ENCODE data around the gene CTSO.
A peak's percentile ranks its signal among the peaks of the same experiment; 100 is the strongest.
"Not testable (repeated sequence)": the region's sequence is repeated elsewhere in the genome, so short reads cannot be mapped to it uniquely, and the experiment has no call there.

The CTSO gene

GRCh38 chr4:155954118-155954685, 536 bp upstream of the CTSO start:
- no peak for DNase-seq

GRCh38 chr4:155952501-155952901, 1.2 kb downstream of the CTSO start:
- DNase-seq: no peak

- no peak for DNase-seq
Measured at GRCh38 chr4:155950461-155950860, 3.2 kb downstream of the CTSO start.

GRCh38 chr4:155948541-155948940, 5.1 kb downstream of the CTSO start:
- no peak for DNase-seq

DNA sequence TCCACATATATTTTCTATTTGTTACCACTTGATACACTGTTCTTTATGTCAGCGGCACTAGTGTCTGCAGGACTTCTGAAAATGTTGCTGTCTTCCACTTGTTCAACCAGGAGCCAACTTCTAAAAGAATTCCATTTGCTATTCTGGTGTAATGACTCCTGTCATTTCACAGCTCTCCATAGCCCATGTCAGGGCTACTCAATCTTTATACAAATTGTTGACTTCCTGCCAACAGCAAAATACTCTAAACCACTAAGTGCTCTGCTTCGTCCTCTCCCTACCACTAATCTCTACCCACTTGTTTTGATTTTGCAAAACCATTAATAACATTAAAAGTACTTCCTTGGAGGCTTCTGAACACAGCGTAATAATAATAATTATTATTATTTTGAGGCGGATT, 7.2 kb downstream of the CTSO start:
- peak; percentile 21 for DNase-seq

- DNase-seq: no peak
Measured at GRCh38 chr4:155944516-155944915, 9.2 kb downstream of the CTSO start.

- DNase-seq: no peak
Measured at GRCh38 chr4:155943605-155944291, 9.9 kb downstream of the CTSO start.

DNA sequence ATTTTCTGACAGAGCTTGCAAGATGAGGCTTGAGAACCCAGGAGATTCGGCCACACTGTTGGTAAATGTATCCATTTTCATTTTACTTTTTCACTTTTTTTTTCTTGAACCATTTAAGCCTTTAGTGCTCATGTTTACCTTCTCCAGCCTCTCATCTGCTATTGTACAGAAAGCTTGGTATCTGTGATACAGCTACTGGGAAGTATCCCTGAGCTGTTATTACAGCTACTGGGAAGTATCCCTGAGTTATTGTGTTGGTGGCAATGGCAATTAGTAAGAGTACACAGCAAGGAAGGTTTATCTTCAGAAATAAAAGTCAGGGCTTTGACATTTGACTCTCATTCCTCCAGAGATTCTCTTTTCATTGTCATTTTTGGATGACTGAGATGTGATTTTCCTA, 11.8 kb downstream of the CTSO start:
- DNase-seq: no peak

DNA sequence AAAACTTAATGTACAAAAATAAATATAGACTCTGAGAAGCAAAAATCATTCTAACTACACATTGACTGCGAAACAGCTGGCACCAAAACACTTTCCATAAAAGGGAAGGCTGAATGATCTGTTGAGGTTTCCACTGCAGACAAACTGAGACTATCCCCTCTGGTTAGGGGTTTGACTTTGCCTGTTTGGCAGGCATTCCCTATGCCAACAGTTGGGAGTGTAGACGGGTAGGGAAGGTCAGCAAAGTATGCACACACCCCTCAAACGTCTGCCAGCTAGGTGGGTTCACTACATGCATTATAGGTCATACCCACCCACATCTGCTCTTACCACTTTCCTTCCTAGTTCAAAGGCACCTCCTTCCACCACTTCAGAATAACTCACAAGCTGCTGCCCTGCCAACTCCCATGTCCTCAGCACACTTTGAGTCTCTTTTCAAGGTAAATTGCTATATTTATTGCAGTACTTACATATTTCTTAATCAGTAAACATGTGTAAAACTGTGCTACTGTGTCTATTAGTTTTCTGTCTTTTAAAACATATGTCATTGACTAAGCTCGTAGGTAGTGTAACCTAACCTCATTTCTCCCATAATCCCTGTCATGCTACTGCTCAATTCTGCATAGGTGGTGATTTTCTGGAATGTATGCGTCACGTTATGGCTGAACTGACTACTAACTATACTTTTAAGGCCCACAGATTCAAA, 12.4 kb downstream of the CTSO start:
- DNase-seq: no peak

GRCh38 chr4:155935389-155935986, 18.2 kb downstream of the CTSO start:
- no peak for DNase-seq

GRCh38 chr4:155934634-155935033, 19.0 kb downstream of the CTSO start:
- not testable (repeated sequence) for DNase-seq

DNA sequence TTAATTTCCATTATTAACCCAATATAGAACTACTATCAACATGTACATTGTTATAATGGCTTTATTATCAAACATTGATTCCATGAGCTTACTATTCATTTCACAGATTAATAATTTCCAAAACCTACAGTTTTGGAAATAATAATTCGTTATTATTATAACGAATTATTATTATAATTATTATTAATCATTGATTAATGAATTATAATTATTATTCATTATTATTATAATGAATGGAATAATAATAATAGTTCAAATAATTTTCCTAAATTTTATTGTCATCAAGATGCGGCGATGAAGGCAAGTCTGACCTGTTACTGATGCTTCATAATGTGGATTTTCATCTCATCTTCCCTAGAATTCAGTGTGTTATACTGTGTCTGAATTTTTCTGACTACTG, 22.0 kb downstream of the CTSO start:
- DNase-seq: no peak

GRCh38 chr4:155930330-155930729, 23.3 kb downstream of the CTSO start:
- DNase-seq: no peak

DNA sequence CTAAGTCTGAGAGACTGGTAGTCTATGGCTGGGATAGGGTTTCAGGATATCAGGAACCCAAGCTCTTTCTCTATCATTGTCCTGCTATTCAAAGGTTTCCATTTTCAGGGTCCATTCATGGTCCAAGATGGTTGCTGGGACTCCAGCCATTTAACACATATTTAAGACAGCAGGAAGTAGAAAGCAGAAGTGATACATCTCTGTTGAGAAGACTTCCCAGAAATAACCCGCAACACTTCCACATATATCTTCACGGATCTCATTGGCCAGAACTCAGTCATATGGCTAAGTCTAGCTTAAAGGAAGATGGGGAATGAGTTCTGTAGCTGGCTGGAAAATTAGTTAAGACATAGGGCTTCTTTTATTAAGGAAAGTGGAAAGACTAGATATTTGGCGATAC, 23.8 kb downstream of the CTSO start:
- no peak for DNase-seq

GRCh38 chr4:155924637-155925036, 29.0 kb downstream of the CTSO start:
- DNase-seq: no peak

DNA sequence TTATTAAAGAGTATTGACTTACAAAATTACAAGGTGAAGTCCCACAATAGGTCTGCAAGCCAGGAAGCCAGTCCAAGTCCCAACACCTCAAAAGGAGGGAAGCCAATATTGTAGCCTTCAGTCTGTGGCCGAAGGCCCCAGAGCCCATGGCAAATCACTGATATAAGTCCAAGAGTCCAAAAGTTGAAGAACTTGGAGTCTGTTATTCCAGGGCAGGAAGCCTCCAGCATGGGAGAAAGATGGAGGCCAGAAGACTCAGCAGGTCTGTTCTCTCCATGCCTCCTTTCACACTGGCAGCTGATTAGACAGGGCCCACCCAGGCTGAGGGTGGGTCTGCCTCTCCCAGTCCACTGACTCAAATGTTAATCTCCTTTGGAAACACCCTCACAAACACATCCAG, 32.1 kb downstream of the CTSO start:
- DNase-seq: no peak

DNA sequence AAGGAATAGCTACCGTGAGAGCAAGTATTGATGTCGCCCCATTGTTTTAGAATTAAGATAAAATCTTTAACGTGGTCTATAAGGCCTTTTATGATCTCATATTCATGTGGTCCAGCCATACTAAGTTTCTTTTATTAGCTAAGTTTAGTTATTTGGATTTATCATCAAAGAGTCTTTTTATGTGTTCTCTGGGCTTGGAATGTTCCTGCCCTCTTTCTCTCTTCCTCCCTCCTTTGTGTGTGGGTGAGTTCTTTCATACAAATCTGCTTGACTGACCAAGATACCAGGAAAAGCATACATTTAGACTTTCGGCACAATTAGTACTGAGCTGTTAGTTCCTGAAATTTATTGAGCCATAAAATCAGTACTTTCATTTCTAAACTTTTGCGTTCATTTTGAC, 38.9 kb downstream of the CTSO start:
- no peak for DNase-seq

DNA sequence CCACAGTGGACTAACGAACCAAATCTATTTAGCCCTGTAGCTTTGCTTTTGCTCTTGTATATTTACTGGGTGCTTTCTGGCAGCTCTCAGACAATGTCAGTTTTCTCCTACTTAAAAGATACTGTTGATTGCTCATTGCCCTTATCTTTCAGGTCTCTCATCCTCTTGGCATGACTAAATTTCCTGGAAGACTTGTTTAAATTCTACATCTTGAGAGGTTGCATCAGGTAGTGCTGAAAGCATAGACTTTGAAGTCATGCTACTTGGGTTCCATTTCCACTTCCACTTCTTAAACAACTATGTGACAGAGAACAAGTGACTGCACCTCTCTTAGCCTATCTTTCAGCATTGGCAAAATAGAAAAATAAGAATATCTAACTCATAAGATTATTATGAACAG, 41.8 kb downstream of the CTSO start:
- DNase-seq: no peak

DNA sequence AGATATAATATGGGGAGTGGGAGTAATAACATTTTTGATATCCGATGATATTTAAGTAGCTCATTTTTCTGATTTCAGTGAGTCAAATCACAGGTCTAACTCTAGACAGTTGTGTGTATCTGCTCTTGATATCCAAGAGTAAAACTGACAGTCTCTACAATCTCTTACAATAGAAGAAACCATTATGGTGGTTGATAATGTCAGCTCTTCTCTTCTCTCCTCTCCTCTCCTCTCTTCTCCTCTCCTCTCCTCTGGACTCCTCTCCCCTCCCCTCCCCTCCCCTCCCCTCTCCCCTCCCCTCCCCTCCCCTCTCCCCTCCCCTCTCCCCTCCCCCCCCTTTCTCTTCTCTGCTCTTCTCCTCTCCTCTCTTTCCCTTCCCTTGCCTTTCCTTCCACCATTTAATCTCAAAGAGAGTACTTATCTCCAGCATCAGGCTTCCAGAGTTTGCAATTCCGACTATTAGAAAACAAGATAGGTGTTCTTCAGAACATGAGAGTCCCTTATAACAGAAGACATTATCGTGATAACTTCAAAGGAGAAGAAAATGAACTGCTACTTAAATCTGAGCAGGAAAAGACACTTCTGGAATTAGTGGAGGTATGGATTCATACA, 43.9 kb downstream of the CTSO start:
- no peak for DNase-seq

- no peak for DNase-seq
Measured at GRCh38 chr4:155908187-155909139, 45.2 kb downstream of the CTSO start.

GRCh38 chr4:155907556-155907955, 46.1 kb downstream of the CTSO start:
- DNase-seq: no peak

DNA sequence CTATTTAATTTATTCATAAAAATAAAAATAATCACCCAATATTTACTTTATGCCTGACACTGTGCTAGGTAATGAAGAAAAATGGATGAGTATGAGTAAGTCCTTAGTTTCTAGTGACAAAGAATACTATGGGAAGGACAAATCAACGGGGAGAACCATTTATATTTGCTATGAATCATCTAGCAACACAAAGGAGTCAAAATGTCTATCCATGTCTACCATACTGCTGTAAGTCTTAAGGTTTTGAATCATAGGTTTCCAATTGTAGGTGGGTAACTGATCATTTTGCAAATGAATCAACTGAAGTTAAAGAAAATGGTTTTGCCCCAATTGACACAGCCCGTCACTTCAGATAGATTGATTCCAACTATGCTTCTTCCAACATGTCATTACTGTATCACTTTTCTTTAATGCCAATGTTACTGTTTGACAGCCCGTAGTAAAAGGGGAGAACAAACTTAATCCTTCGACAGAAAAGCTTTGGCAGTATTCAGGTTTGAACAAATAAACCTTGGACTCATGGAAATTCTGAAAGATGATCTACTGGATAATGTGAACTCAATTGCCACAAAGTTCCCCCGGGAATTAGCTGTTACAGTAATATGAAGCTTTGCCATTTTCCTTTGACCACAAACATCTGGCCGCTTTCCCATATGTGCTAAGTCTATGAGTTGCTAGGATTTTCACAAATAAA, 47.0 kb downstream of the CTSO start:
- DNase-seq: peak; percentile 35

All from NCI-H1105 (cell line).